K562 (cell line): ENCODE results near the gene AKT3. TPM values are rescaled to one million over a fixed set of nuclear protein-coding genes. Genes with fewer than 3 reads are reported as not detected.

Experiments used
- ATAC-seq: fragments of 200-7000 bp; cut with Tn5 transposase; 3 replicates; pipeline ENCODE4 v1.9.1; 2020; ENCODE audit warnings: moderate library complexity
- BruUV-seq: library from RNA; stranded (reverse); fragments of 400-500 nt; replicated peaks from 2 replicates; lab custom pipeline; 2021; lab: Mats Ljungman, UMichigan
- CTCF ChIA-PET: fragments of 300-600 bp; formaldehyde crosslinking; extraction: SDS; loops from one replicate; lab custom pipeline; 2021; ENCODE audit warnings: low intra/inter-chr PET ratio; lab: Yijun Ruan, JAX
- POLR2A ChIA-PET: fragments of 300-600, 350-650 bp; sonication (Branson Sonifier 250); formaldehyde crosslinking; extraction: SDS; loops from one replicate; lab custom pipeline; 2021; ENCODE audit warnings: antibody characterized with exemption, inconsistent platforms; lab: Yijun Ruan, JAX
- DNase-seq, 4 experiments: peaks; one replicate each; pipeline versions ENCODE4 v3.0.0 to v3.0.0-alpha.2; 2011 to 2018; ENCODE audit warnings: low spot score in 3 of 4, mixed read lengths in 3 of 4; ENCODE audit errors: extremely low read depth in 1 of 4
- FAIRE-seq: peaks from 2 replicates; lab custom pipeline; 2011; peaks lifted over from hg19 to GRCh38; lab: Jason Lieb, UNC
- H2AFZ ChIP-seq: 2 replicates; pipeline ENCODE4 v1.6.0; 2011; ENCODE audit warnings: low read depth, low read length, control low read depth, inconsistent platforms
- H3K27ac ChIP-seq: fragments of 200-600 bp; 3 replicates; pipeline ENCODE4 v1.8.0; 2011; ENCODE audit warnings: low read depth, mild to moderate bottlenecking, control low read depth, inconsistent platforms, low read length, moderate library complexity, mixed read lengths; ENCODE audit errors: extremely low read depth
- H3K27me3 ChIP-seq, 2 experiments: fragments of 300-600 bp in 1 of 2; 2 replicates in 1 of 2; 3 replicates in 1 of 2; pipeline versions ENCODE4 v1.6.0 to v1.8.0; 2011; ENCODE audit warnings: inconsistent platforms in 2 of 2, low read length in 2 of 2, mild to moderate bottlenecking in 1 of 2, mixed read lengths in 1 of 2, moderate library complexity in 1 of 2; ENCODE audit not compliant: control insufficient read depth in 2 of 2, insufficient read depth in 2 of 2
- H3K36me3 ChIP-seq: fragments of 300-600 bp; 3 replicates; pipeline ENCODE4 v1.8.0; 2011; ENCODE audit warnings: mild to moderate bottlenecking, low read length, inconsistent platforms; ENCODE audit not compliant: control insufficient read depth, insufficient read depth
- H3K4me1 ChIP-seq, 2 experiments: fragments of 200-600 bp in 1 of 2; replicated peaks in 1 of 2; 2 replicates in 1 of 2; 3 replicates in 1 of 2; pipeline versions ENCODE4 v1.5.1 to v1.8.0; 2011; ENCODE audit warnings: inconsistent platforms in 2 of 2, low read length in 2 of 2, mild to moderate bottlenecking in 1 of 2, mixed read lengths in 1 of 2, moderate library complexity in 1 of 2; ENCODE audit not compliant: control insufficient read depth in 2 of 2, insufficient read depth in 2 of 2
- H3K4me2 ChIP-seq: 2 replicates; pipeline ENCODE4 v1.6.1; 2011; ENCODE audit warnings: low read length, control low read depth, inconsistent platforms, mixed read lengths; ENCODE audit not compliant: insufficient read depth
- H3K4me3 ChIP-seq: fragments of 200-600 bp; sonication (generic), shearing (Covaris generic); 2 replicates; pipeline ENCODE4 v1.5.1; 2016; ENCODE audit warnings: control low read depth, inconsistent platforms
- H3K79me2 ChIP-seq: fragments of 200-600 bp; 3 replicates; pipeline ENCODE4 v1.8.0; 2011; ENCODE audit warnings: low read length, inconsistent platforms; ENCODE audit not compliant: control insufficient read depth, insufficient read depth
- H3K9ac ChIP-seq, 2 experiments: 2 replicates each; pipeline versions ENCODE4 v1.6.0 to v1.6.1; 2011; ENCODE audit warnings: low read depth in 2 of 2, low read length in 2 of 2, control low read depth in 1 of 2, inconsistent platforms in 1 of 2, mild to moderate bottlenecking in 1 of 2, mixed read lengths in 1 of 2; ENCODE audit not compliant: insufficient read depth in 1 of 2
- H3K9me1 ChIP-seq: one replicate; pipeline ENCODE4 v1.6.0; 2011; ENCODE audit warnings: inconsistent platforms, mild to moderate bottlenecking, low read length, moderate library complexity; ENCODE audit not compliant: control insufficient read depth, insufficient read depth
- H3K9me3 ChIP-seq: replicated peaks from 2 replicates; pipeline ENCODE4 v1.5.1; 2011; ENCODE audit warnings: low read depth, low read length, inconsistent platforms; ENCODE audit not compliant: control insufficient read depth, insufficient read depth
- H4K20me1 ChIP-seq: replicated peaks from 2 replicates; pipeline ENCODE4 v1.6.1; 2011; ENCODE audit warnings: low read length, inconsistent platforms, mixed read lengths; ENCODE audit not compliant: control insufficient read depth, insufficient read depth
- FOSL1 ChIP-seq: fragments of 200-800 bp; sonication (Bioruptor generic); conservative IDR thresholded peaks from 2 replicates; pipeline ENCODE4 v1.6.1; 2016; ENCODE audit warnings: missing genetic modification characterization, missing compliant biosample characterization
- HDAC8 ChIP-seq: fragments of 450-650 bp; IDR thresholded peaks from 2 replicates; pipeline ENCODE4 v1.6.1; 2016; ENCODE audit warnings: mild to moderate bottlenecking, missing genetic modification characterization, moderate library complexity, missing compliant biosample characterization
- IRF1 ChIP-seq: sonication (generic); formaldehyde crosslinking; IDR thresholded peaks from 2 replicates; pipeline ENCODE4 v1.8.0; 2022; ENCODE audit warnings: missing genetic modification reagents, mild to moderate bottlenecking, borderline replicate concordance
- KDM4B ChIP-seq, 2 experiments: fragments of 450-650 bp in 1 of 2; sonication (generic) in 1 of 2; IDR thresholded peaks; 2 replicates each; pipeline ENCODE4 v1.6.1; 2016 to 2017; ENCODE audit warnings: borderline replicate concordance in 2 of 2, antibody characterized with exemption in 1 of 2, low read depth in 1 of 2, mild to moderate bottlenecking in 1 of 2
- MGA ChIP-seq: fragments of 450-650 bp; IDR thresholded peaks from 2 replicates; pipeline ENCODE4 v1.6.1; 2016; ENCODE audit warnings: mild to moderate bottlenecking, moderate library complexity
- UBTF ChIP-seq, 2 experiments: IDR thresholded peaks; 2 replicates each; pipeline ENCODE4 v1.6.1; 2012; ENCODE audit warnings: improper control_type of control experiment in 2 of 2, low read depth in 2 of 2, low read length in 2 of 2, borderline replicate concordance in 1 of 2
- WGBS: fragments of 100-300 bp; shearing (Covaris generic); methylation state at CpG from one replicate; pipeline ENCODE4 v1.1.6; 2016; ENCODE audit warnings: low coverage, mixed read lengths; ENCODE audit not compliant: insufficient coverage; ENCODE audit errors: missing lambda C conversion rate; 5-methylcytosine and 5-hydroxymethylcytosine counted together
- in situ Hi-C: fragments of 300-500 bp; cut with MboI; formaldehyde crosslinking; loops from 4 replicates; pipeline ENCODE4 v1.15.0; 2018; ENCODE audit warnings: inconsistent platforms, mixed read lengths
- intact Hi-C: fragments of 100-400 bp; cut with micrococcal nuclease; formaldehyde crosslinking; loops from 2 replicates; pipeline ENCODE4 v1.14.2; 2022
- polyA plus RNA-seq, 8 experiments: library from polyadenylated mRNA; depleted of rRNA in 4 of 8; stranded (reverse) in 5 of 8; unstranded in 3 of 8; fragments of >200 nt; fragmentation: Nextera tagmentation in 2 of 8; fragmentation: Illumina TruSeq in 1 of 8; extraction: Ambion mirVana in 2 of 8; extraction: Trizol in 1 of 8; gene quantifications; 2 replicates each; pipeline versions ENCODE4 v1.2.1 to v1.2.3, GENCODE V29; 2011 to 2014; ENCODE audit warnings: inconsistent platforms in 1 of 8, missing spikeins in 1 of 8
- total RNA-seq, 7 experiments: library from RNA; depleted of rRNA in 6 of 7; stranded (reverse); fragments of >200 nt in 6 of 7; fragmentation: Illumina TruSeq in 2 of 7; extraction: Trizol in 2 of 7; gene quantifications; 2 replicates each; pipeline versions ENCODE4 v1.2.1 to v1.2.3, GENCODE V29; 2011 to 2021; ENCODE audit warnings: low replicate concordance in 1 of 7

Gene AKT3
- total and polyA plus RNA-seq, 9 of the 15 experiments (the other 6 are each of a cell fraction or from before 2014, with no cell fraction given), result 0.04 to 0.54 (median 0.18) TPM; not detected in 1

- no peak for DNase-seq
- H3K9ac ChIP-seq, result no peak overlapping the region
- POLR2A ChIA-PET, result no interaction called here
- H3K36me3 ChIP-seq, result no peaks in the 10 kb centered on the region
- intact Hi-C loops, result no loop called here
- no peak overlapping the region for H3K27ac ChIP-seq
- no peaks in the 10 kb centered on the region for H3K4me1 ChIP-seq
- WGBS, result 4% methylated on average over 2 of the region's 2 CpGs
- CTCF ChIA-PET, result no interaction called here
- no peak for ATAC-seq
- no peaks in the 10 kb centered on the region for H3K27me3 ChIP-seq
- H2AFZ ChIP-seq, result no peak overlapping the region
- no peak overlapping the region for H3K4me3 ChIP-seq
- BruUV-seq, result no TSS peak
- FAIRE-seq, result no peak
- no peaks in the 10 kb centered on the region for H4K20me1 ChIP-seq
- in situ Hi-C loops, result no loop called here
- no peaks in the 10 kb centered on the region for H3K9me3 ChIP-seq
- H3K9me1 ChIP-seq, result no peaks in the 10 kb centered on the region
- no peak overlapping the region for H3K4me2 ChIP-seq
- no peaks in the 10 kb centered on the region for H3K79me2 ChIP-seq
- TF ChIP-seq KDM4B (IDR thresholded peaks at IDR 0.05; ENCODE audit: borderline replicate concordance in 2 of 2, low read depth in 1 of 2) (no peak), UBTF (IDR thresholded peaks at IDR 0.05; ENCODE audit: borderline replicate concordance in 1 of 2, low read depth in 2 of 2, low read length in 2 of 2) (no peak), MGA (no peak), IRF1 (no peak), HDAC8 (tag) (no peak), FOSL1 (tag) (no peak)
Measured at GRCh38 chr1:243718022-243718421, 132.0 kb downstream of the AKT3 start.
